Fibroblast of villous mesenchyme (primary cell): ENCODE measurements around the gene ERMARD. TPM values are rescaled to one million over a fixed set of nuclear protein-coding genes. Genes with fewer than 3 reads are reported as not detected.
A peak's percentile ranks its signal among the peaks of the same experiment; 100 is the strongest.

ENCODE experiments used
- DNase-seq: peaks from one replicate; pipeline ENCODE4 v3.0.0-alpha.2; 2010; ENCODE audit warnings: low read depth
- H3K4me3 ChIP-seq: 2 replicates; pipeline ENCODE4 v1.5.1; 2011; ENCODE audit warnings: low read depth, mild to moderate bottlenecking, low read length
- total RNA-seq: library from RNA; depleted of rRNA; stranded (reverse); fragments of >200 nt; gene quantifications from 2 replicates; pipeline ENCODE4 v1.2.3, GENCODE V29; 2012
- TF ChIP-seq, protein P1 (sequence below): IDR thresholded peaks from 2 replicates; pipeline ENCODE4 v1.5.1; 2012; ENCODE audit warnings: low read depth, mild to moderate bottlenecking, low read length; ENCODE audit not compliant: insufficient read depth

The ERMARD gene
- total RNA-seq, 1 donor = 28.5 TPM

DNA sequence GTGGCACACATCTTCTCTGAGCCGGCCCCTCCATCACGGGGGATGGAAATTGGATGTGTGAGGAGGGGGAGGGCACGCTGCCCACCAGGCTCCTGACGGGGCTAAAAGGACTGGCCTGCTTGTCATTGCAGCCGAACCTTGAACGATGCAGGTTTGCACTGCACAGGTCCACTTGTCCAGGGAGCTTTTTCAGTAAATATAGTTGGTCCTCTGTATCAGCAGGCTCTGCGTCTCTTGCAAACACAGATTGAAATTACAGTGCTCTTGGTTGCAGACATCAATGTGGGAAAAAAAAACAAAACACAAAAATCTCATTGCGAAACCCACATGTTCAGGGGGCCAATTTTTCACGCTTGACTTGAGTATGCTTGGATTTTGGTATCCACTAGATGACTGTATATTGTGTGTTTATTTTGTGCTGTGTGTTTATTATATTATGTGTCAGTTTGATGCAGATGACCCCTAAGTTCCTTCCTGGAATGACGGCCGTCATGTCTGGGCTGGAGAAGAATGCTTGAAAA is 29.2 kb downstream of the ERMARD start:
- no peak for DNase-seq
- TF ChIP-seq, protein P1, sequence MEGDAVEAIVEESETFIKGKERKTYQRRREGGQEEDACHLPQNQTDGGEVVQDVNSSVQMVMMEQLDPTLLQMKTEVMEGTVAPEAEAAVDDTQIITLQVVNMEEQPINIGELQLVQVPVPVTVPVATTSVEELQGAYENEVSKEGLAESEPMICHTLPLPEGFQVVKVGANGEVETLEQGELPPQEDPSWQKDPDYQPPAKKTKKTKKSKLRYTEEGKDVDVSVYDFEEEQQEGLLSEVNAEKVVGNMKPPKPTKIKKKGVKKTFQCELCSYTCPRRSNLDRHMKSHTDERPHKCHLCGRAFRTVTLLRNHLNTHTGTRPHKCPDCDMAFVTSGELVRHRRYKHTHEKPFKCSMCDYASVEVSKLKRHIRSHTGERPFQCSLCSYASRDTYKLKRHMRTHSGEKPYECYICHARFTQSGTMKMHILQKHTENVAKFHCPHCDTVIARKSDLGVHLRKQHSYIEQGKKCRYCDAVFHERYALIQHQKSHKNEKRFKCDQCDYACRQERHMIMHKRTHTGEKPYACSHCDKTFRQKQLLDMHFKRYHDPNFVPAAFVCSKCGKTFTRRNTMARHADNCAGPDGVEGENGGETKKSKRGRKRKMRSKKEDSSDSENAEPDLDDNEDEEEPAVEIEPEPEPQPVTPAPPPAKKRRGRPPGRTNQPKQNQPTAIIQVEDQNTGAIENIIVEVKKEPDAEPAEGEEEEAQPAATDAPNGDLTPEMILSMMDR = no peak
- no peak overlapping the region for H3K4me3 ChIP-seq

DNA sequence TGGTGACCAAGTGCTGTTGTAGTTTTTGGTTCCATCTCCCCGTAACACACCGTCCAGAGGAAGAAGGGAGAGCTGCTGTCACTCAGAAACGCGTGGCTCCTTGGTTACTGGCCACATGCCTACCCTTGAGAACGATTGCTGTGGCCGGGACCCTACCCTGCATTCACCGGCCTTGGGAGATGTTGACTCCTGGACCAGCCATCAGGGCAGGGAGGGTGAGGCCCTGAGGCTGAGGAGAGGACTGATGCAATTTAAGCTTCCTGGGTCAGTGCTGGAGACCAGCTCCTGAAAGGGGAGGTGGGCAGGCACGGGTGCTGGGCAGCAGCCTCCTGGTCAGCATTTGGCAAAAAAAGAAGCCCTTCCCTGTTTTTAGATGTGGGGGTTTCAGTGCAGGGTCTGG is 31.5 kb downstream of the ERMARD start:
- TF ChIP-seq, protein P1 = no peak
- H3K4me3 ChIP-seq = no peak overlapping the region

DNA sequence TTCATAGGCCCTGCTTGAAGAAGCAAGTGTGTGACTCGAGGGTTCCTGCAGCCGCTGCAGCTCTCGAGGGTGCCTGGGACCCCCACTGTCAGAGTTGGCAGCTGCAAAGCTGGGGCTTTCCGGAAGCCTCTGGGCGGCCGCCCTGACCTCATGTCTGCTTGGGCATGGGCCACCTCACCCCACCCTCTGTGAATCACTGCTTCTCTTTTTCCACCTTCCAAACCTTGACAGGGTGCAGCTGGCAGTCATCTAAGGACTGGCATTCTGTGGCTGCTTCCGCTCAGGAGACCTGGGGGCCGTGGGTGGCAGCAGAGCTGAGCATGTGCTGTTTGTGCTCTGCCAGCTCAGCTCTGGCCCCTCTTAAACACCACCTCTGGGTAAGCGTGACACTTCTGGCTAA is 32.0 kb downstream of the ERMARD start:
- TF ChIP-seq, protein P1 = no peak
- no peak overlapping the region for H3K4me3 ChIP-seq
- no peak for DNase-seq

More for the DNA sequence above, 31.5 kb downstream of the ERMARD start:
- no peak for DNase-seq

DNA sequence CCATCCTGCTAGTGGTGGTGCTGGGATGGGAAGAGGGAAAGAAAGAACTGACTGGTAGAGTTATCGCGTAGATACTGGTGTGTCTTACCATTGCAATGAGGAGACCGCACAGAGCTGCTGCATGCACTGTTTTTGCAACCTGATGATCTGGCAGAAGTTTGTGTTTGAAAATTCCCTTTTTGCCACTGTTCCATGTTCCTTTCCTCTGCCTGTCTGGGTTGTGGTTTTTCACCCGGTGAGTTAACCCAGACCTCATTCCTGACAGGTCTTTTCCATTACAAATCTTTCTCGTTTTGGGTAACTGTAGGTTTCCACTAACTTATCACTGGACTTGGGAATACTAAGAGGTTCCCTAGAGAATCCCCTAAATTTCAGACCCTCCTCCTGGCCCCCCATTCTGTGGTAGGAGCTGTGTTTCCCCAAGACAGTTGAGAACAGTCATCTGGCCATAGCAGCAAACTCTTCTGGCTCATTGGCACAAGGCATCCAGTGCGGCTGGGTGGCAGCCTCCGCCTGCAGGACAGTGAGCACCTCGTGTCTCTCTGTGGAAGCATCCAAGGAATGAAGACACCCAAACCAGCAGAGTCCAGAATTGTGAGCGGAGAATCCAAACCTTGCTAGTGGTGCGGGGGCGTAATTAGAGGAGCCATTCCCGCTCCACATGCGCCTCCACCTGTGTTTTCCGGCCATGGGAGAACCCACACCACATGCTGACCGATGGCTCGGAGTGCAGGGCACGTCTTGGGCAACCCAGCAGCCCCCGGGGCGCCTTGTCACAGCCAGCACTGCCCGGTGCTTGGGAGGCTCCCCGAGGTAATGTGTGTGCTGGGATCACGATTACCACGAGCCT is 32.8 kb downstream of the ERMARD start:
- DNase-seq = peak; percentile 23
- TF ChIP-seq, protein P1 = no peak
- H3K4me3 ChIP-seq = no peak overlapping the region

DNA sequence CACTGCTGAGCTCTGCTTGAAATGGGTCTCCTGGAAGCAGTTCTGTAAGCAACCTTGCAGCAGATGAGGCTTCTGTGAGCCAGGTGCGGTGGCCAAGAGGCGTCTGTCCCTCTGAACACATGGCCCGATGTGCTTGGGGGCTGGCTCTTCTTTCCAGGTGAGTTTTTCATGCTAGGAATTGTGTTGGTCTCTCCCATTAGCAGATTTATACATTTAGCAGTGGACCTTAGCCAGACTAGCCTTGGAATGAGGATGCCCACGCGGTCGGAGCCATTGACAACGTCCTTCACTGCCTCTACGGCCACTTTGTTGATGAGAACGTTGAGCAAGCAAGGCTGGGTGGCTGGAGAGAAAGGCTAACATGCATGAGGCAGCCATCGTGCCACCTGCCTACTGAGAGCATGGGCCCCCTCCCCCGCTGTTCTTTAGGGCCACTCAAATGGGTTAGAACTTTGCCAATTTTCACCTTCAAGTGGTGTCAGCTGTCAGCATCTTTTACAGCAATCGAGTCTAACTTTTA is 33.5 kb downstream of the ERMARD start:
- TF ChIP-seq, protein P1 = no peak
- no peak for DNase-seq
- H3K4me3 ChIP-seq = no peak overlapping the region

DNA sequence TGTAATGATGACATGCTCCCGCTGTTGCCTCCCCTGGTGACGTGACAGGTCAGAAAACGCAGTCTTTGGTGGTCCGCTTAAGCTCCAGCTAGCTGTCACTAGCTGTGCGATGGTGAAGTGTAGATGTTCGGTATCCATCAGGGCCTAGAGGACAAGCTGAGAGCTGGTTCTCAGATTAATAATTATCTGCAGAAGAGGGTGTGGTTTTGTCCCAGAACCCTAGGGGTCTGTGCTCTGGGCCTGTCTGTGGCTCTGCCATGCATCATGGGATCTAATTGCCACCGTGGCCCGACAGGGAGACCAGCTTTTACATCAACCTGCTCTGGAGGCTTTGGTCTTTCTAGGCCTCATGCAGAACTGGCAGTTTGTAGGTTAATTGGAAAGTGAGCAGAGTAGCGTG is 34.1 kb downstream of the ERMARD start:
- TF ChIP-seq, protein P1 = no peak
- no peak for DNase-seq

DNA sequence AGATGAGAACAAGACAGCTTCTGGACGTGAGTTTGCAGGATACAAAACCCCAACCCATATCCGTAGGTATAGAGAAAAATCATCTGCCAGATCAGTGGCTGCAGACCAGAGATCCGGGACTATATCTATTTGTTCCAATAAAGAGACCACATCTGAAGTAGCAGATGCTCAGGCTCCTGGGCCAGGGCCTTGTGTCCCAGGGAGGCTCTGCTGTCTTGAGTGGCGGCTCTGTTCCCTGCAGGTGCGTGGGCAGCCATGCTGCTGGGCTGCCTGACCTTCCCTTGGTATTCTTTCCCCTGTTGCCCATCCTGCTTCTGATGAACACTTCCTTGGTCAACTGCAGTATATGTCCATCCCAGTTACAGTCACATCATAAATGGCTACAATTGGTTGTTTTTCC is 34.9 kb downstream of the ERMARD start:
- DNase-seq = no peak
- TF ChIP-seq, protein P1 = no peak
- H3K4me3 ChIP-seq = no peak overlapping the region

More for the DNA sequence above, 34.1 kb downstream of the ERMARD start:
- no peak overlapping the region for H3K4me3 ChIP-seq
